Spleen (tissue), 7 donors: Measurements from ENCODE around the gene SYT3.

ENCODE experiments used
- CTCF ChIP-seq, 11 experiments: fragments of 200-600 bp in 7 of 11; fragments of 450-650 bp in 4 of 11; sonication (generic) in 4 of 11; IDR thresholded peaks in 8 of 11; conservative IDR thresholded peaks in 3 of 11; 1 replicate in 7 of 11; 2 replicates in 4 of 11; pipeline versions ENCODE4 v1.4.0 to v1.8.0; 2016 to 2021; ENCODE audit warnings: antibody characterized with exemption in 11 of 11, inconsistent platforms in 4 of 11, mild to moderate bottlenecking in 1 of 11
- POLR2A ChIP-seq, 3 donors: fragments of 450-650 bp; IDR thresholded peaks; one replicate each; pipeline ENCODE4 v1.5.1; 2017; ENCODE audit warnings: antibody characterized with exemption in 3 of 3, mild to moderate bottlenecking in 1 of 3
- POLR2AphosphoS5 ChIP-seq, 3 donors: sonication (generic); formaldehyde crosslinking; IDR thresholded peaks; one replicate each; pipeline ENCODE4 v1.5.1; 2017; ENCODE audit warnings: antibody characterized with exemption in 3 of 3
- donor health status: DM: no; HTN: no; CAD: no; lungs with moderate emphysema.
- donor health status: DM: no; HTN: no; CAD: no.
- donor health status: DM: no; HTN: no; CAD: no.

GRCh38 chr19:50686310-50687032 lies 46.8 kb upstream of the SYT3 start:
- no peak for TF ChIP-seq CTCF (IDR thresholded peaks at IDR 0.05 in 8 of 11, conservative IDR thresholded peaks at IDR 0.05 in 3 of 11)
- TF ChIP-seq POLR2A (IDR thresholded peaks at IDR 0.05) = no peak
- TF ChIP-seq POLR2AphosphoS5 (IDR thresholded peaks at IDR 0.05) = no peak
